DMS53 treated with DMSO at 0.1 percent for 48 hours (cell line): ENCODE measurements around the gene IFNG.
A peak's percentile ranks its signal among the peaks of the same experiment; 100 is the strongest.
"Not testable (repeated sequence)": the region's sequence is repeated elsewhere in the genome, so short reads cannot be mapped to it uniquely, and the experiment has no call there.

Experiments used
- DNase-seq: peaks from one replicate; lab custom pipeline; 2025; ENCODE audit not compliant: unreplicated experiment; lab: John Stamatoyannopoulos, UW

IFNG gene

DNA sequence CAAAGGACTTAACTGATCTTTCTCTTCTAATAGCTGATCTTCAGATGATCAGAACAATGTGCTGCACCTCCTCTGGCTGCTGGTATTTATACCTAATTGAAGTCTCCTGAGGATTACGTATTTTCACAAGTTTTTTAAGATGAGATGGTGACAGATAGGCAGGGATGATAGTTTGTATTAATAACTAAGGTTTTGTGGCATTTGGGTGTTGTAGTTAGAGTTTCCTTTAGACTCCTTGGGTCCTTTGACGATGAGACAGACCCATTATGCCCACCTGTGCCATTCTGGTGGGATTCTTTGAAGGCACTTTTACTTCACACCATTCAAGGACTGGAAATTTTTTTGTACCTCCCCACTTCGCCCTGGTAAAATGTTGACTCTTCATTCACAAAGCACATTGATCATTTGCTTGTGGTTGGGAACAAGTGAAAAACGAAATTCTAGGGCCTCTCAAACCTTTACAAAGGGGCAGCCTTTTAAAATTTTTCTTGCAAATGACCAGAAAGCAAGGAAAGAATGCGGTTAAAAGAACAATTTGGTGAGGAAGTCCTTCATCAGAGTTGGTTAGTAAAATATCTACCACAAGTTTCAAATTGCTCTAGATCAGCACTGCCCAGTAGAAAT is at the start of gene IFNG:
Gene IFNG, minus strand, starts transcription at position 60 of the 624 bp plus-strand sequence. CDS start 125 bp downstream, outside the sequence.
- no peak for DNase-seq

DNA sequence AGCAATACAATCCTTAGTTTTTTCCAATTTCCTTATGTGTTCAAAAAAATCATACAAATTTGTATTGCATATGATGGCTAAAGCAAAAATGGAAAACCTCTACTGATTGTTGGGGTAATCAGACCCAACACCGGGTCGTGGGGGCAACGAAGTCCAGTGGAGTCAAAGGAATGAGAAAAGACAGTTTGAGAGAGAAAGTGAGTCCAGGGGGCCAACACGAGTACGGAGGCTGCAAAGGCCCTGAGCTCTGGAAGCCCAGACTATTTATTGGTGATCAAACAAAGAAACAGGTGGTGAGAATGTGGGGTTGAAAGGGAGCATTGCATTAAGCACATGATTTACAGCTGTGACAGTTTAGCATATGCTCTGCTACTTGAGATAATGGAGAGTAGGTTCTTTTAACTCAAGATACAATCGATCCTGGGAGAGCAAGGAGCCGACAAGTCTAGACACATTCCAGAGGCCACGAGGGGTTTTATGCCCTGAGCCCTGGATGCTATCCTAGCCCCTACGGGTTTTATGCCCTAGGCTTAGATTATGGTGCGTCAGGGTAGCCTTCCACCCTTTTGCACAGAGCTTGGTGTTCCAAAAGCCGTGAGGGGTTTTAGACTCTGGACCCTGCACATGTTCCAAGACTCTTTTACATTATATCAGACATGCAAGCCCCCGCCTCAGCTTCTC is 49.6 kb upstream of the IFNG start:
- not testable (repeated sequence) for DNase-seq

DNA sequence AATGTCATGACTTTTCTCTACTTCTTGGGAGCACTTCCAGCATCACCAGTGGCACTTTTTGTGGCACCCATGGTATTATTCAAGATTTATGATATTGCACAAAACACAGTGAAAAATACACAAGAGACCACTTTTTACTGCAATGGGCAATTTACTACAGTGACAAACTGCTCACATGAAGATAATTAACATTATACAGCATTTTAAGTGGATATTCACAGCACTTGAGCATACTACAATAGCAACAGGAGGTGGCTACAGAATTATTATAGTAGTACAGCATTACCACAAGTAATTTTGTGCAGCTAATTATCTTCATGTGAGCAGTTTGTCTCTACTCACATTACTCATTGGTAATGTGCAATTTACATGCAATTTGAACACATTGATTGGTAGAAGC is 47.7 kb upstream of the IFNG start:
- no peak for DNase-seq

DNA sequence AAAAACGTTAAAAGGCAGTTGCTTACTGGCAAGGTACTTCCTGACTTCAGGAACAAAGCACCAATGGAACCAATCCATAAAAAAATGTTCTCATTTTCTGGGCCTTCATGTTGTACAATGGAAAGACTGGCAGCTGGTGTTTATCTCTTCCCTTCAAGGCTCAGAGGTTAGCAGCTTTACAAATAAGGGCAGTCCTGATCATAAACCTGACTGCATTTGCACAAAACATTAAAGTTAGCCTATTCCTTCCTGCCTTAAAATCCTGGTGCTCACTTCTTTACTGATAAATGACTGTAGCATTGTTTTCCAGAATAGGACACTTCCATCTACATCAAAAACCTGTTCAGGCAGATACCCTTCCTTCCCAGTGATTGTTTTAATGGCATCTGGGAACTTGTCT is 46.9 kb upstream of the IFNG start:
- no peak for DNase-seq

DNA sequence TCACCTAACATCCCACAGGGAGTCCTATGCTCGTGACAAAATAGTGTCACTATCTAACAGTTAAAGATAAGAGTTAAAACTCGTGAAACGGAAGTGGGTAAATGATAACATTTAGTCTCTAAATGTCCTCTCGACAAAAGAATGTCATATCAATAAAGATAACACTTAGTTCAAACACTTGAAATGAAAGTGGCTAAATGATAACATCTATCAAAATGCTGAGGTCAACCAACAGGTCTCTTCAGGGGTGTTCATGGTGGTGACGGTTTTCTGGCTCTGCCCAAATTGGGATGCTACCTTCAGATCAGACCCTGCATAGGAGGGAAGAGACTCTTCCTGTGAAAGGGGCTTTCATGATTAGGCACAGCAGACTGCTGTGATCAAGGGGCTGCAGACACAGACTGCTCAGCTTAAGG is 43.9 kb upstream of the IFNG start:
- no peak for DNase-seq

DNA sequence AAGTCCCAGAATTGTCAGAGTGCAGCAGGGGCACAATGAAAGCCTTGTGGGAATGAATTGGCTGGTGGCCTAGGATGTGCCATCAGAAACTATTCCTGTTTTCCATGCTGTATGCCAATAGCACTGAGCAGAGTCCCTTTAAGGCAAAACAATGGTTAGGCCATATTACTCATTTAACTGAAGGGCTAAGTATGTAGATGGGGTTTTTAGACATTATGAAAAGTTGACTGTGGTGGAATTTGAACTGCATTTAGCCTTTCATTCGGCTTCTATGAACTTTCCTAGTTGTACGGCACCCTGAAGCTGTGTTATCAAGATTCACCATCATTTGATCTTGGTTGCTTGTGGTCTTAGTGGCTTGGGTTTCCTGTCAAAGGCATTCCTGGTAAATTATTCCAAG is 41.3 kb upstream of the IFNG start:
- no peak for DNase-seq

DNA sequence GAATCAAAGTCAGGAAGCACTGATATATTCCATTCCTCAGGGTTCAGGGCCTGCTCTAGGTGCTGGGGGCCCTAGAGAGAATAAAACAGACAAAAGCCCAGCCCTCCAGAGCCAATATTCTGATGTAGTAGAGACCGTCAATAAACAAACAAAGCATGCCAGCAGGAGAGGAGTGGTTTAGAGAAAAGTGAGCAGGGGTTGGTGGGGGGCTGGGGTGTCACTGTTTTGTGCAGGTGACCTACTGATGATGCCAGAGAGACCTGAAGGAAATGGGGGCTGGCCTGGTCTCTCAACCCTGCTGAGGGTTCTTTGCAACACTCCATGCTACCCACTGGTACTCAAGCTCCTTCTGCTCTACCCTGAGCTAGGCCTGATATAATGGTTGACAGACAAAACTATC is 39.6 kb upstream of the IFNG start:
- no peak for DNase-seq

DNA sequence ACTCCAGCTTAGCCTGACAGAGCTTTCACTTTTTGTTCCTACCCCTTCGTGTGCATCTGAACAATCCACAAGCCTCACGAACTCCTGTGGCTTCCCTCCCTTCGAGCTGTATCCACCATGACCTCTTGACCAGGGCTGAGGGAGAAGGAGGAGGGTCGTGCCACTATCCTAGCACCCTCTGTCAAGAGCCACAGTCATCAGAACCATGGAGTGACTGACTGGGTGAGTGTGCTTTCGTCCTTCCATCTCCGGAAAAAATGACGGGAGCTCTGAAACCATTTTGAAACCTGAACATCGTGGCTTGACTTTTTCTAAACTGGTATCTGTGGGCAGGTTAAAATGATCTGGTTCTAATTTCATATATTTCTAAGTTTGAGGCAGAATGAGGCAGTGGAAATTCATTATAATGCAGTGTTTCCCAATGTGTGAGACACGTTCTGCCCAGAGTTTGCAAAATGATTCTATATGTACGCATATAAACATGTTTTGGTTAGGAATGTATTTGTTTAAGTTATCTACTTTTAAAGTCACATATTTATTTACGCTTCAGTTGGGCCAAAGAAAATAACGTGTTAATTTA is 39.1 kb upstream of the IFNG start:
- no peak for DNase-seq

DNA sequence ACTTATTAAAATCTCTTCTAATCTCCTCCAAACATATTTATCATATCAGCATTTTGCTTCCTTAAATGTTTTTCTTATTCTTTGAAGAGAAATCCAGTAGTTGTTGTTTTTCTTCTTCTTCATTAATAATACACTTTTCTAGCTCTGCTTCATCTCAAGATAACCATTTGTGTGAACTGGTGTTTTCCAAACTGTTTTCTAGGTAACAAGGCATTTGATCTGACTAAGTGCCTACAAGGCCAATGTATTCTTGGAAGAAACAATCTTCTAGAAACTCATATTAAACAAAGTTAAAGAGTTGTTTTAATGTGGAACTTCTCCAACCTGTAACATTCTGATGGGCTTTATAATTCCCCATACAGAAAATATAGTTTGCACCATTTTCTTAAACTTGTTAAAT is 30.8 kb upstream of the IFNG start:
- no peak for DNase-seq

DNA sequence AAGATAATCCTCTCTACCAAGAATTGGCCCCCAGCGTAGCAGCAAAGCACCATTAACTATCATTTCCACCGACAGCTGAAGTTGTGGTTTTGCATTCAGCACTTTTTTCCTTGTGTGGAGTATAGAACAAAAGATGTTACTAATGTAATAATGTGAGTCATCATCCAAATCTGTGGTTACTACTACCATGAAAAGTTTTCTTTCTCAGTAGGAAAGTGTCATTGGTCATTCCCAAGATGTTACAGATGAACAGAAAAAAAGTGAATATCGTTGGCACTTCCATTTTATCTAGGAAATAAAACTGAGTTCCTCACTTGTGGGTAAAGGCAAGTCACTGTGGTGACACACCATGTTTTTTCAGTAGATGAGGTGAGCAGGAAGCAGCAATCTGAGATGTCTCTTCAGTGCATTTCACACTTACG is 30.3 kb upstream of the IFNG start:
- no peak for DNase-seq

DNA sequence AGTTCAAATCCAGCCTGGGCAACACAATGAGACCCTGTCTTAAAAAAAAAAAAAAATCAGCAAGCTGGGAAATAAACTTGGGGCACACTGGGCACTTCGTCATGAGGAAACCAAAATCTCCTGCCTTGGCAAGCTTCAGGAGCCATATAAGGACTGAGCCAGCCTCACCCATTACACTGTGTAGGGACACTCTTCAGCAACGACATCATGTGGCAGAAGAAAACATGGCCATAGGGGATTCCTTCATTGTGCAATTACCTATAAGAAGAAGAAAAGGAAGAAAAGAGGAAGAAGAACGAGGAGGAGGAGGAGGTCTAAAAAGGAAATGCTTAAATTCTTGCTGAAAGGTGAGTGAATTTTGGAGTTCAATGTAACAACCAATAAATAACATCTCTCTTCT is 26.1 kb upstream of the IFNG start:
- no peak for DNase-seq

DNA sequence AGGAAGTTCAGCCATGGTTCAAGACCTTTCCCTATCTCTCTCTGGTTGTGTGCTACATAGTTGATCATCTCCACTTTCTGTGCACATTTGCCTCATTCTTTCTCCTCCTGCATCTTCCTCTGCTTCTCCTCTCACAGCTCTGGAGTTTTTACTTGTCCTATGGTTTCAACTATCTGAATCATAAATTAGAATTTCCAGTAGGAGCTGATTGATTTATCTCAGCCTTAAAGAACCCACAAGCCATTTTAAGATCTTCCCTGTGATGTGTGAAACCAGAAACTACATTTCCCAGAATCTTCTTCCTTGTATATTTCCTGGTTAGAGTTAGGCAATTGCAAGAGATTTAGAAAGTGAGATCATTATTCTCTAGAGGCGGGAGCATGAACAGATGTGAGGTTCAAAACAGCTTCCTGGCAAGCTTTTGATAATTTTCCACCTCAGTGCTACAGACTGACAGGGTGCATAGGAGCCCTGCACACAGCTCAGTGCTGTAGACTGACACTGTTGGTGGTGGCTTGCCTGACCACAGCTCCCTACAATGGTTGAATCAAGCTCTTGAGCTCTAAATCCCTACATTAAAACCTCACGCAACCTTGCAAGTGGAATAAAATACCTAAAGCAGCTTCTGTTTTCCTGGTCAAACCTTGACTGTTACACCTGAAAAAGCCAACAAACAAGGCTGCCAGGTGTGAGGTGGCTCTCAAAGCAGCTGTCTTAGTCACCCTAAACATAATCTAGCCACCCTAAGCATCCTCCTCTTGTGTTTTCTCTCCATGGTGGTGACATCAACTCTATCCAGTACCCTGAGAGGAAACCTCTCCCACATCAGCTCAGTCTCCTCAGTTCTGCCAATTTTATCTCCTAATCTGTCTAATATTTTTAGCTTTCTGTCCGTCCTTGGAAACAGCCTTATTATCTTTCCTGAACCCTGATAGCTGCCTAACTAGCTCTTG is 21.5 kb upstream of the IFNG start:
- DNase-seq = peak; percentile 97

DNA sequence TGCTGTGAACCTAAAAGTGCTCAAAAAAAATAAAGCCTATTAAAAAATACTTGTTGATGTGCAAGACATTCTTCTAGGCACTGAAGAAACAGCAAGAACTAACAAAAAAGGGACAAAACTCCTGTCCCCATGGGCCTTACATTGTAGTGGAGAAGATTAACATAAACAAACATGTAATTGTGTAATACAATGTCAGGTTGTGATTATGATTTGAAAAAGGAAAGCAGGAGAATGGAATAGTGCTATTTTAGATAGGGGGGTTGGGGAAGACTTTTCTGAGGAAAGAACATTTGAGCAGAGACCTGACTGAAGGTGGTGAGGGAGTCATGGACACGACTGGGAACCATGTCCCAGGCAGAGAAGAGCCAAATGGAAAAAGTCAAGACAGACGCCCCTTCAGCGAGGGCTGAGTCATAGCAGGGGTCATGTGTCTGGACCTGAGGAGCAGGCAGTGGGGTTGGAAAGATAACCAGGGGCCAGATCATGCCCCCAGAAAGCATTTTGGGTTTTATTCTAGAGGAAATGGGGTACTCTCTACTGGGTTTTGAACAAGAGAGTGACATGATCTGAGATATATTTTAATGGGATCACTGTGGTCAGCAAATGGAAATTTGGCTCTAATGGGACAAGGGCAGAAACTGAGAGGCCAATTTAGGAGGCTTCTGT is 19.4 kb upstream of the IFNG start:
- DNase-seq = no peak

DNA sequence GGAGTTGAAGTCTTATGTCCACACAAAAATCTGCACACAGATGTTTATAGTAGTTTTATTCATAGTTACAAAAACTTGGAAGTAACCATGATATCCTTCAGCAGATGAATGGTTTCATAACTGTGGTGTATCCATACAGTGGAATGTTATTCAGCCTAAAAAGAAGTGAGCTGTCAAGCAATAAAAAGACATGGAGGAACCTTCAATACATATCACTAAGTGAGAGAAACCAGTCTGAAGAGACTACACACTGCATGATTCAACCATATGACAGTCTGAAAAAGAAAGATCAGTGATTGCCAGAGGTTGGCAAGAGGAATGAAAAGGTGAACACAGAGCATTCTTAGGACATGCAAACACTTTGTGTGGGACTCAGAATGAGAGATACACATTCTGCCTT is 18.6 kb upstream of the IFNG start:
- DNase-seq = no peak

DNA sequence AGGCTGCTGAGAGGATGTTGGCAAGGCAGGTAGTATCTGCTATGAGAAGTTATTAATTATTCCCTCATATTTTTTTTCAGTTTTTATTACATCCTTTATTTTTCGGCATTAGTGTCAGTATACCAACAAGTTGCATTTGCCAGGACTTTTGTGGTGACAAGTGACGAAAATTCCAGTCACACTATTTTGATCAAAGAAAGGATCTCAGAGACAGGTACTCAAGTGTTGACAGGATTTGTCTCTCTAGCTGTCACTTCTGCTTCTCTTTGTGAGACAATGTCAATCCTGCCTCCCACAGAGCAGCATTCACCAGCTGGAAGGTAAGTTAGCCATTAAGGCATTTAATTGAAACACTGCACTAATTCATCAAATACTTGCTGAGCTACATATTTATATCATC is 18.0 kb upstream of the IFNG start:
- DNase-seq = no peak

DNA sequence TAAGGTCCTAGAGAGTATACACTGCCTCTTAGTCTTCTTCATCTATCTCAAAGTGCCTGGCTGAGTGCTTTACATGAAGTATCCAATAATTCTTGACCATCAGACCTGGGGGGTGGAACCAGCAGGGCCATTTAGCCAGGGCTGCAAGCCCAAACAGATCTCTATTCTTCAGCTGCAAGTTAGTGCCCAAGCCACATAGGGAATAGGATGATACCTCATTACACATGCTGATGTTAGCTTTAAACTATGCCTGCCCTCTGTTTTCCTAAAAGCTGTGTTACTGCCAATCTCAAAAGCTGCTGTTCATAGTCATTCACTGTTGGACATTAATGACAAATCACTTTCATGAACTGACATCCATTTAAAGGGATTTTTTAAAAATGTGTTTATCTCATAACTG is 16.7 kb upstream of the IFNG start:
- DNase-seq = peak; percentile 33

DNA sequence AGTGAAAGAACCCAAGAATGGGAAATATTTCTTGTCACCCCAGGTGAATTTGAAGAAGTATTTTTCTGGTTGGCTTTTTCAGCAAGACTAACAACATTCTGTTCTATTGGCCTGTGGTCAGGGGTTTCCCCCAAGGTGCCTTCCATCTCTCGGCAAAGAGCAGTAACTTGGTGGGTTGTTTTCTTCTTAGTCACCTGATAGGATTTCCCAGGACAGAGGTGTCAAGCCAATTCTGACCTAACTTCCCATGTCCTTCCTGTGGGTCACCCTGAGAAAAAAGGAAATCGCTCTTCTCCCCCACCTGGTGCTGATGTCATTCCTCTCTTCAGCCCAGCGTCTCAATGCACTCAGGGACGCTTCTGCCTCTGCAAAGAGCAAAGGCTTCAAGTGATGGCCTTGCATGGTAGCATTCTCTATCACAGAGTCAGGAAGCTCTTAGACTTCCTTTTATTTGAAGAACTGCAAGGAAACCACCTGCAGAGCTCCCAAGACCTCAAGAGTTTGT is 16.1 kb upstream of the IFNG start:
- DNase-seq = peak; percentile 81

DNA sequence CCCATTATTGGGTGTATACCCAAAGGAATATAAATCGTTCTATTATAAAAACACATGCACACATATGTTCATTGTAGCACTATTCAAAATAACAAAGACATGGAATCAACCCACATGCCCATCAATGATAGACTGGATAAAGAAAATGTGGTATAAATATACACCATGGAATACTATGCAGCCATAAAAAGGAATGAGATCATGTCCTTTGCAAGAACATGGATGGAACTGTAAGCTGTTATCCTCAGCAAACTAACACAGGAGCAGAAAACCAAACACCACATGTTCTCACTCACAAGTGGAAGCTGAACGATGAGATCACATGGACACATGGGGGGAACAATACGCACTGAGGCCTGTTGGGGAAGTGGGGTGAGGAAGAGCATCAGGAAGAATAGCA is 15.2 kb upstream of the IFNG start:
- not testable (repeated sequence) for DNase-seq

DNA sequence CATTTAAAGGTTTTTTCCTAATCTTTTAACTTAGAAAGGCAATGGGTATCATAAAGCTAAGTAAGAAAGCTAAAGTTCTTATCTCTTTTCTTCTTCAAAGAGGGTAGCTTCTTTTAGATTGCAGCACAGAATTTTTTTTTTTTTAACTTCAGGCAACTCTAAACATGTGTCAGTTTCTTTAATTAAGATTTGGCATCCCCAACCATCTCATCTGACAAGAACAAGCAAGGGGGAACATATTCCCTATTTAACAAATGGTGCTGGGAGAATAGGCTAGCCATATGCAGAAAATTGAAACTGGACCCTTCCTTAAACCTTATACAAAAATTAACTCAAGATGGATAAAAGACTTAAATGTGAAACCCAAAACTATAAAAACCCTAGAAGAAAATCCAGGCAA is 14.3 kb upstream of the IFNG start:
- no peak for DNase-seq

DNA sequence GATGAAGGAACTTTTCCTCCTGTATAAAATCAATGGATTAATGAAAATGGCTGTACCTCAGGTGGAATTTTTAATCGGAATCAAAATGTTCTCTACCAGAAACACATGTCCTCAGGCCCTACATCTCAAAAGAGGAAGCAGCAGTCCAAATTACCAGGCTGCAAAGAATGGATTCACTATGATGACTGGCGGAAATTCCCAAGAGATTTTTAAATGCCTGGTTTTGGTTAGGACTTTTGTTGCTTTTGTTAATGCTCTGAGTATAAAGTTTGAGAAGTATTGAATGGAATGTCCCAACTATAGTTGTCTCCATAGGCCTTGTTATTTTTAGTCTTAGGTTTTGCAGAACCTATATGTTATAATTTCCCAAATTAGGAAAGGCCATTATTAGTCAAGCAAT is 11.2 kb upstream of the IFNG start:
- DNase-seq = no peak
